ENCODE measurements around the gene SLC6A1.
A peak's percentile ranks its signal among the peaks of the same experiment; 100 is the strongest.

SLC6A1 gene

DNA sequence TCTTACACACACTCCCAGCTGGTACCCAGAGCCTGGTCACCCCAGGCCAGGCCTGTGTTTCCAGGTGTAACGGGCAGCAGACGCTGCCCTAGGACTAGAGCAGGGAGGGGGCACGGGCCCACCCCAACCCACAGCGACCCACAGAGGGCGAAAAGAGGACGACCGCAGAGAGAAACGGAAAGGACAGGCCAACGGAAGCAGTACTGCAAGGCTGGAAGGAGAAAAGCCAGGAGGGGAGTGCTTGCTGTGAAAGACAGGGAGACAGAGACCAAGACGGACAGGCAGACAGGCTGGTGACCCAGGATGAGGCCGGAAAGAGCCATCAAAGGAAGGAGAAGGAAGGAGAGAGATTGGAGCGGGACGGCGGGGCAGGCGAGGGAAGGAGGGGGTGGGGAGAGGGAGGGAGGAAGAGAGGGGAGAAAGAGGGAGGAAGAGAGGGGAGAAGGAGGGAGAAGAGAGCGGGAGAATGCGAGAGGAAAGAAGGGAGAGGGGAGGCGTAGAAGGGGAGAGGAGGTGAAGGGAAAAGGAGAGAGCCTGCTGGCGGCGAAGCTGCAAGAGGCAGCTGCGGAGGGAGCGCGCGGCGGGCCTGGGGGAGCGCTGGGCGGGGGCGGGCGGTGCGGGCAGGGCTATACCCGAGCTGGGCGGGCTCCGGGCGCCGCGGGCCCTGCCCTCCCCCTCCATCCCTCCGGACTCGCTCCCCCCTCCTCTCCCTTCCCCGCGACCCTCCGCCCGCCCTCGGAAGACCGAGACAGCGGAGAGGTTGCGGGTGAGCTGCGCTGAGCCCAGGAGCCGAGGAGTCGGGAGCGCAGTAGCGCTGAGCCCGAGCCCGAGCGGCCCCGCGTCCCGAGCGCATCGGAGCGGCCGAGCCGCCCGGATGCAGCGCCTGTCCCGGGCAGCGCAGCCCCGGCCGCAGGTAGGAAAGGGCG lies at the start of gene SLC6A1:
Gene SLC6A1 (plus strand): TSS at position 732 of the 926 bp plus-strand sequence. CDS start 24,464 bp downstream, outside the sequence.
- Mint-ChIP-seq H3K9me3 (no peaks in the 10 kb centered on the region), H3K4me1 (peaks cover 8% of the 10 kb centered on the region), H3K36me3 (no peaks in the 10 kb centered on the region), H3K27ac (no peak within 1 kb of the TSS), H3K4me3 (peak within 1 kb of the TSS; percentile 68)
- ATAC-seq (no peak), DNase-seq (ENCODE audit: low spot score in 2 of 2) (no peak)

DNA sequence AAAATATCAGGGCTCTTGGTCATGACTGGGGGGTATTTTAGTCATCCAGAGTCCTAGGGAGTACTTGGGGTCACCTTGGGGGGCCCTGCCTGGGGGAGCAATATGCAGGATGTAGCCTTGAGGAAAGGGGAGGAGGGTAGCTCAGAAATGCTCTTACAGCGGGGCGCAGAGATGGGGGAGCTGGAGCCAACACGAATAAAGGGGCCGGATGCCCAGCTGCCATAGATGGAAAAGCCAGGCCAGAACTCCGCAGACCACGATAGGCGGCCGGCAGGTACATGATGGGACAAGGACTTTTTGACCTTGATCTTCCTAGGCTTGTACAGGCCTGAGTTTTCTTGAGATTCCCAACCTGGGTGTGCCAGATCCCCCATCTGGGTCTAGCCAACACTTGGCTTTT lies 47.7 kb upstream of the SLC6A1 start:
- H3K4me1 Mint-ChIP-seq: no peaks in the 10 kb centered on the region
- H3K36me3 Mint-ChIP-seq: no peaks in the 10 kb centered on the region
- DNase-seq (ENCODE audit: low spot score in 2 of 2) (no peak), ATAC-seq (no peak)
- no peak overlapping the region for H3K27ac Mint-ChIP-seq
- H3K4me3 Mint-ChIP-seq: no peak overlapping the region
- H3K9me3 Mint-ChIP-seq: no peaks in the 10 kb centered on the region

DNA sequence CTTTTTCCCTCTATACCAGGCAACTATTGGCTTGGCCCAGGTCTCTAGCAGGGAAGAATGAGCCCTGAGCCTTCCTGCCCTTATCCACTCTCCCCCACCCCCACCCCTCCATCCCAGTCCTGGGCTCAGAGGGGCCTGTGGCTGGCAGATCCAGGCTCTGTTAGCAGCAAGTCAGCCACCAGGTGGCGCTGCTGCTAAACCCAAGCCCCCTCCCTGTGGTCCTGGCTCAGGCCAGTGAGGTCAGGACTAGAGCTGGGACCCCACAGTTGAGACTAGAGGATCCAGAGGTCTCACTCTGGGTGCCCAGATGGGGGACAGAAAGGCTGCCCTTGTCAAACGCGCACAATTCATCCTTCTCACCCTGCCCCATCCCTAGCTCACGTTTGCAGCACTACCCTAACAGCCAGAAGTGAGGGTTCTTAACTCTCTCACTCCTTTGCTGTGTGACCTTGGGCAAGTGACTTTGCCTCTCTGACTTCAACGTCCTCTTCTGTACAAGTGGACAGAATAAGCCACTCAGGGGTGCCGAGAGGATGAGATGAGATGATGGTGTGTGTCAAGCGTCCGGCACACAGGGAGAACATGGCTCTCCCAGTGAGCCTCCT lies 46.8 kb upstream of the SLC6A1 start:
- Mint-ChIP-seq H3K4me3 (no peak overlapping the region), H3K4me1 (no peaks in the 10 kb centered on the region), H3K27ac (no peak overlapping the region), H3K36me3 (no peaks in the 10 kb centered on the region), H3K9me3 (no peaks in the 10 kb centered on the region)
- peak; percentile 62 for ATAC-seq
- DNase-seq (ENCODE audit: low spot score in 2 of 2): peak; percentile 46 to 73

DNA sequence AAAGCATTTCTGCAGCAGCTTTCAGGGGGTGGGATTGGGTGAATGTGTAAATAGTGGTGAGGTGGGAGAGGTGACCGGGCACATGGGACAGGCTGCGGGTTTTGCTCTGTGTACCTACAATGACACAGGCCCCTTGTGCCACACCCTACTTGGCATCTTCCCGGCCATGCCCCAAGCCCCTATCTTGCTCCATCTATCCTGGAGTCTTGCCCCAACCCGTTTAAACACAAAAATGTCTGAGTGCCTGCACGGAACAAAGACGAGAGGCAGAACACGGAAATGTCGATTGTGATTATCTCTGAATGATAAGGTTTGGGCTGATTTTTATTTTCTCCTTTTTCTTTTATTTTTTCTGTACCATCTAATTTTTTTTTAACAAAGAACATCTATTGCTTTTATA lies 46.0 kb upstream of the SLC6A1 start:
- ATAC-seq (no peak), DNase-seq (ENCODE audit: low spot score in 2 of 2) (no peak)
- Mint-ChIP-seq H3K4me3 (no peak overlapping the region), H3K4me1 (no peaks in the 10 kb centered on the region), H3K36me3 (no peaks in the 10 kb centered on the region), H3K9me3 (no peaks in the 10 kb centered on the region), H3K27ac (no peak overlapping the region)

DNA sequence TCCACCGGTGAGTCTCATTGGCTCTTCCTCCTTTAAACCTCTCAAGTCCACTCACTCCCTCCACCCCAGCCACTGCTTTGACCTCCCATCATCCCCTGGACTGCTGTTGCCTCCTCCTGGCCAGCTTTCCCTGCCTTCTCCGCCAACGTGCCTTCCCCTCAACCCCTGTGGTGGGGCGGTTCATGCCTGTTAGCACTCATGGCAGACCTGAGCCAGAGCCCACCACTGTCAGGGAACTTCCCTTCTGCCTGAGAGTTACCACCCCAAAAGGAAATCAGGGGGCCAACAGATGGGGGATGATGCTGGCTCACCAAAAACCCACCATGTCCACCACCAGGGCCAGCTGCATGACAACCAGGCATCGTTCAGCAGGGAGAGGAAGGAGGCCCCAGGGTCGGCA lies 44.2 kb upstream of the SLC6A1 start:
- no peak overlapping the region for H3K27ac Mint-ChIP-seq
- H3K4me3 Mint-ChIP-seq: no peak overlapping the region
- ATAC-seq (no peak), DNase-seq (ENCODE audit: low spot score in 2 of 2) (no peak)
- H3K9me3 Mint-ChIP-seq: no peaks in the 10 kb centered on the region
- no peaks in the 10 kb centered on the region for H3K4me1 Mint-ChIP-seq
- no peaks in the 10 kb centered on the region for H3K36me3 Mint-ChIP-seq

DNA sequence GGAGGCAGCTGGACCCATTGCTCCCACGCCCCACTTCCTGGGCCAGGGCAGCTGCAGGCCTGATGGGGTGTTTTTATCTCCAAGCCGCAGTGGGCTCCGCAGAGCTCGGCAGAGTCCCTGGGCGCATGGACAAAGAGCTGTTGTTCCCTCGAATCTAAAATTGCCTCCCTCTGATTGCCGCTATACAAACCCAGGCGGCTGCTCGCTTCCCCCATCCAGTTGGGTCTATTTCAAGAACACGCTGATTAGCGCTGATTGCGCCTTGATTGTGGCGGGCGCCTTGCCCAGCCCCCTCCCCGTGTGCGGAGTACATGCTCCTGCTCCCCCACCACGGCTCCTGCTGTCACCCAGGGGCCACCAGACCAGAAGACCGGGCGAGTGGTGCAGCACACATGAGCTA lies 43.4 kb upstream of the SLC6A1 start:
- H3K4me3 Mint-ChIP-seq: no peak overlapping the region
- DNase-seq (ENCODE audit: low spot score in 2 of 2): no peak
- H3K9me3 Mint-ChIP-seq: no peaks in the 10 kb centered on the region
- no peak overlapping the region for H3K27ac Mint-ChIP-seq
- H3K4me1 Mint-ChIP-seq: no peaks in the 10 kb centered on the region
- no peak for ATAC-seq
- no peaks in the 10 kb centered on the region for H3K36me3 Mint-ChIP-seq

DNA sequence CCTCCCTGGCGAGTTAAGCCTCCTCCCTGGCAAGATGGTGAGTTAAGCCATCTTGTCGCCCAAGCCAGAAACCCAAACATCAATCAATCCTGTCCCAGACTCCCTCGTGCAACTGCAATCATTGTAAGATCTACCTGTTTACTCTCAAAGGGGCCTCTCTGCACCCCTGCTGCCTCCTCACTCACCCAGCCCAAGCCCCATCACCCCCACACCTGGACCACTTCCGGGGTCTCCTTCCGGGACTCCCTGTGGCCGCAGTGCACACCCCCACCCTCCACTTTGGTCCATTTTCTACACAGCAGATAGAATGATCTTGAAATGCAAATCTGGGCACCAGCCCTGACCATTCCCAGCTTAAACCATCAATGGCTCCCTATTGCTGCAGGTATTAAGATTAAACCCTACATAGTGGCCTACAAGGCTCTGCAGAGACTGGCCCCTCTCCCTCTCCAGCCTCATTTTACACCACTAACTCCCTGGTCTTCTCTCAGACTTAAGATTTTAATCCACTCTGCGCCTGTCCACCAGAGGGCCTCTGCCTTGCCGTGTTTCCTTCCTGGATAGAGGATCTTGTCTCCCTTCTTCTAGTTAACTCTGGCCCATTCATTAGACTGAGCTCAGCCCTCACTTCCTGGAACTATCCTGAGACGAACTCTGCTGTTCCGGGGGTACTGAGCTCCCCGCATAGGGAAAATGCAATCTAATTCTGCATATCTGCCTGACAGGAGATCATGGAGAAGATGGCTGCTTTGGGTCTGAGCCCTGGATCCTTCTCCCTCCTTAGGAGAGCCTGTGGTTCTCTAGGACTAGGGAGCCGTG lies 41.9 kb upstream of the SLC6A1 start:
- DNase-seq (ENCODE audit: low spot score in 2 of 2) (no peak), ATAC-seq (no peak)
- H3K4me3 Mint-ChIP-seq: no peak overlapping the region
- no peaks in the 10 kb centered on the region for H3K36me3 Mint-ChIP-seq
- H3K27ac Mint-ChIP-seq: no peak overlapping the region
- no peaks in the 10 kb centered on the region for H3K4me1 Mint-ChIP-seq
- H3K9me3 Mint-ChIP-seq: no peaks in the 10 kb centered on the region

DNA sequence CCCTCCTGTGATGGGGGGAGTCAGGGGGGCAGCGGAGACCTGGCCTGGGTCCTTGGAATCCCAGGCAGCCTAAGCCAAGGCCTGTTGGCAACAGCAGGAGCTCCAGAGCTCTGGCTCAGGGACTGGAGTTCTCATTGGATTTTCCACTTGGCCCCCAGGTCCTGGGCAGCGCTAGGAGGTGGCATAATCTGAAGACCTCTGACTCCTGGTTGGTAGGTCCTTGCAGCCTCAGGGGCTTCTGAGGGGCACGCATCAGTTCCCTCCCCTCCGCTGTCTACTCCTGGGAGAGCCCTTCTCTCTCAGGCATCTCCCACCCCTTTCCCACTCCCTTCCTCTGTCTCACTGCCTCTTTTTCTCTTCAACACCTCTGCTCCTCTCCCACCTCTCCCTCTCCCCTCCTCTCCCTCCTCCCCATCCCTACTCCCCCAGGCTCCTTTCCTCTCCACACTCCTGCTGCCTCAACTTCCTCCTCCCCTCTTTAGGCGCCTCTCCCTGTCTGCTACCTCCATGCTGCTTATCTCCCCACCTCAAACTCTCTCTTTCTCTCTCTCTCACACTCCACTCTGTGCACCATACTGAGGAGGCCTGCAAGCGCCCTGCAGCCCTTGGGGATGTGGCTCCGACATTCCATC lies 41.1 kb upstream of the SLC6A1 start:
- no peak overlapping the region for H3K4me3 Mint-ChIP-seq
- H3K27ac Mint-ChIP-seq: no peak overlapping the region
- DNase-seq (ENCODE audit: low spot score in 2 of 2) (no peak), ATAC-seq (no peak)
- H3K9me3 Mint-ChIP-seq: no peaks in the 10 kb centered on the region
- no peaks in the 10 kb centered on the region for H3K36me3 Mint-ChIP-seq
- H3K4me1 Mint-ChIP-seq: no peaks in the 10 kb centered on the region

DNA sequence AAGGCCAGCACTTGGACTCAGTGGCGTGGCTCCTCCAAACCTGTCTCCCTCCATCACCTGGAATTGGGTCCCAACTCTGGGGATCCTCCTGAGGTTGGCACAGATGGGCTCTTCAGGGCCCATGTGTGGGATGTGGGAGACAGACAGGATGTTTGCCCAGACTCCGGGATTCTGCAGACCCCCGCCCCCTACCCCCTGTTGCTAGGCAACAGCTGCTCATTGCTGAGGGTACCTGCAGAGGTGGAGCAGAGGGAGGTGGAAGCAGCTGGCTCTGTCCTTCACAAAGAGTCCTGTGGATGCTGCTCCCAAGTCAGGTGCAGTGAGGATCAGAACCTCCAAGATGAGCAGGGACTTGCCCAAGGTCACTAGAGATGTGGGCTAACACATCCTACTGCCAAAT lies 40.0 kb upstream of the SLC6A1 start:
- H3K9me3 Mint-ChIP-seq: no peaks in the 10 kb centered on the region
- H3K4me1 Mint-ChIP-seq: no peaks in the 10 kb centered on the region
- H3K4me3 Mint-ChIP-seq: no peak overlapping the region
- H3K27ac Mint-ChIP-seq: no peak overlapping the region
- ATAC-seq (no peak), DNase-seq (ENCODE audit: low spot score in 2 of 2) (no peak)
- H3K36me3 Mint-ChIP-seq: no peaks in the 10 kb centered on the region

DNA sequence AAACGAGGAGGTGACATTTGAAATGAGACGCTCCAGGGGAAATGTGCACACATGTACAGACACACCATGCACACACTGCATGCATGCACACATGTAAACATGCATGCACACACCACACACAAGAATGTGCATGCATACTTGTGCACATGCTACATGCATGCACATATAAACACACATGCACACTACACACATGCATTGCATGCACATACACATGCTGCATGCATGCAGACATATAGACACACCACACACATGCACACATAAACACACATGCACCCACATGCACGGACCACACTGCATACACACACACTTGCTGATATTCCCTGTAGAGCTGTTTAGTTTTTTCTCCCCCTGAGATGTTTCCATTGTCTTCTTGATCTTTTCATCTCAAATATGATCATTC lies 37.8 kb upstream of the SLC6A1 start:
- no peak for ATAC-seq

DNA sequence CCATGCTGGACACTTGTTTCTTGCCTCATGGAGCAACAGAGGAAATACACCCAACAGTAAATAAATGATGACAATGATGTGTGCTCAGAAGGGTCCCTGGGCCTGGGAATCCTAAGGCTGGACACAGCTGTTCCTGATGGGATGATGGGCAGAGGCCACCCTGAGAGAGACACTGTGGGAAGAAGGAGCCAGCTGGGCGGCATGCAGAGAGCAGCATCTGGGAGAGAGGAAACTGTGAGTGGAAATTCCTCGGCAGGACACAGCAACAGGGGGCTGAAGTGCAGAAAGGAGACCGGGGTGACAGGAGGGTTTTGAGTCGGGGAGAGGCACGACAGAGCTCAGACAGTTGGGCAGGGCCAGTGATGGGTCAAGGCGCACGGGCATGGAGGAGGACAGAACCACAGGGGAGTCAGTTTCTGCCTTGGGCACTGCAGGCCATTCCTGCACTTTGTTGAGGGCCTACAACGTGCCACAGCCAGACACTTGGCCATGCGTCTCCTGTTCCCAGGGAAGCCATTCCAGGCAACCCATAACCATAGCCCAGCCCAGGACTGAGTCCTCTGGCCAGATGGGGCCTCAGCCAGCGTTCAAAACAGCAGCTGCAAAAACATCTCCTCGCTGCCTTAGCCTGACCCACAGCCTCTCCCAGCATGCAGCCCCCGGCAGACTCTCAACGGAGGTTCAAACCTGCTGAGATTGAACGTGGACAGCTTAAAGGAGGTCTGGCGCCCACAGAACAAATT lies 36.7 kb upstream of the SLC6A1 start:
- ATAC-seq (no peak), DNase-seq (ENCODE audit: low spot score in 2 of 2) (no peak)
- no peaks in the 10 kb centered on the region for H3K4me1 Mint-ChIP-seq
- no peaks in the 10 kb centered on the region for H3K9me3 Mint-ChIP-seq
- no peak overlapping the region for H3K4me3 Mint-ChIP-seq
- no peak overlapping the region for H3K27ac Mint-ChIP-seq
- H3K36me3 Mint-ChIP-seq: no peaks in the 10 kb centered on the region

More for the DNA sequence above, 37.8 kb upstream of the SLC6A1 start:
- Mint-ChIP-seq H3K27ac (no peak overlapping the region), H3K9me3 (no peaks in the 10 kb centered on the region), H3K4me1 (no peaks in the 10 kb centered on the region), H3K4me3 (no peak overlapping the region), H3K36me3 (no peaks in the 10 kb centered on the region)
- no peak for DNase-seq (ENCODE audit: low spot score in 2 of 2)

DNA sequence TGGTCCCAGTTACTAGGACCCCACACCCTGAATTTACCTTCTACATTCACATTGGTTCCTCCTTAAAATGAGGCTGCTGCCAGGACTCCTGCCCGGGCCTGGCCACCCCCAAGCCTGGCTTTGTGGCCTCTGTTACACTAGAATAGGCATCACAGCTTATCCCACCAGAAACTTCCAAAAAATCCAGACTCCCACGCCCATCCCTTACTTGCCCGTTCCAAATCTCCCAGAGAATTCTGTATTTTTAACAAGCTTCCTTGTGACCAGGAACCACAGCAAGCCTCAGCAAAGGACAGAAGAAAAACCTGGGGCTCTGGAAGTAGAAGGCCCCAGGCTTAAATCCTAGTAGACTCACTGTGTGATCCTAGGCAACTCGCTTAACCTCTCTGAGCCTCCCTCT lies 36.0 kb upstream of the SLC6A1 start:
- no peak for ATAC-seq
- Mint-ChIP-seq H3K36me3 (no peaks in the 10 kb centered on the region), H3K4me3 (no peak overlapping the region), H3K27ac (no peak overlapping the region), H3K9me3 (no peaks in the 10 kb centered on the region), H3K4me1 (no peaks in the 10 kb centered on the region)
- no peak for DNase-seq (ENCODE audit: low spot score in 2 of 2)

DNA sequence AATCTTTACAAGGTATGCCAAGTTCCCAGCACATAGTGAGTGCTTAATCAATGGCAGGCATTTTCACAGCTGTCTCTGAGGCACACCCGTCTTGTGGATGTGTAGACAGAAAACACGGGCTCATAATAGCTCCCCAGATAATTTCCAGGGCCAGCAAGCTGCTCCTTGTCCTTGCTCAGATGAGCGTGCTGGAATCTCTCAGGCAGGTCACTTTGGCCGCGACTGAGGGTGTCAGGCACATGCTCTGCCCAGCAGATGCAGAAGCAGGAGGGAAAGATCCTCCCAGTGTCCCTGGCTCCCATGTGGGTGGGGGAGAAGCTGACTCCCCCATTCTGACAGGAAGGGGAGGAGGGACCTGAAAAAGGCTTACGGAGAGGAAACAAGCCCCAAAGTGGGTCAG lies 35.6 kb upstream of the SLC6A1 start:
- H3K27ac Mint-ChIP-seq: no peak overlapping the region
- H3K4me1 Mint-ChIP-seq: no peaks in the 10 kb centered on the region
- H3K9me3 Mint-ChIP-seq: no peaks in the 10 kb centered on the region
- ATAC-seq (no peak), DNase-seq (ENCODE audit: low spot score in 2 of 2) (no peak)
- no peak overlapping the region for H3K4me3 Mint-ChIP-seq
- no peaks in the 10 kb centered on the region for H3K36me3 Mint-ChIP-seq

DNA sequence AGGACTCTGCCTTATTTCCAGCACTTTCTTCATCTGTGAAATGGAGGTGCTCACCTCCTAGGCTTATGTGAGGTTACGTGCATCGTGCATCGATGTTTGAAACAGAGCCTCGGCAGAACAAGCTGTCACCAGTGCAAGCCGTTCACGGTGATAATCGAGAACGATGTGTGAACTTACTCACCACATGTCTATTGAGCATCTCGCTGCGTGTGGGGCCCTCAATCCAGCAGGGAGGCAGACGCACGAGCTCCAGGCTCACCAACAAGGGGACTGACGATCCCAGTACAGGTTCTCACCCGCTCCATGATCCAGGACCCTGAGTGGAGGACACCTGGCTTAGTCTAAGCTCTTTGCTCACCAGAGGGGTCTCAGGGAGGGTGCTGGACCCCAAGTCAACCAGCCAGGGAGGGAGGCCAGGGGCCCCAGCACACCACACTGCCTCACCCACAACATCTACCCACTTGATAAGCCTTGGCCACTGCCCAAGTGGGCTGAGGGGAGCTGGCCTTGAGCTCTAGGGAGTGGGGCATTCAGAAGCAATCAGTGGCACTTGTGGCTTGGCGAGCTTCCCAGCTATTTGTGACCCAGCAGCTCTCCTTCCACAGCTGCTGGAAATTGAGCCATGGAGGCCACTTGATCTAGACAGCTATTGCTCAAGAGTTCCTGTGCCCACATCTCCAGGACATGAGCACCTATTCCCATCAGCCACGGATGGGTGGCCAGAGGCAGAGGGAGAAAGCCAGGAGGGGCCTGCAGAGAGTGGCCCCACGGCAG lies 34.4 kb upstream of the SLC6A1 start:
- H3K27ac Mint-ChIP-seq: no peak overlapping the region
- DNase-seq (ENCODE audit: low spot score in 2 of 2): no peak
- H3K9me3 Mint-ChIP-seq: no peaks in the 10 kb centered on the region
- no peak for ATAC-seq
- H3K4me1 Mint-ChIP-seq: no peaks in the 10 kb centered on the region
- H3K4me3 Mint-ChIP-seq: no peak overlapping the region
- H3K36me3 Mint-ChIP-seq: no peaks in the 10 kb centered on the region
